Adrenal gland (tissue), 19 donors: ENCODE results near the gene GRIN1. TPM values are rescaled to one million over a fixed set of nuclear protein-coding genes. Genes with fewer than 3 reads are reported as not detected.

Experiments used
- DNase-seq, 7 donors: peaks; one replicate each; pipeline ENCODE4 v3.0.0-alpha.2; 2019 to 2020
- H3K27ac ChIP-seq, 5 donors: fragments of 200-600 bp; sonication (generic) in 4 of 5; 1 replicate in 3 of 5; 2 replicates in 2 of 5; pipeline versions ENCODE4 v1.5.1 to v1.8.0; 2016 to 2020; ENCODE audit warnings: mild to moderate bottlenecking in 1 of 5
- H3K27me3 ChIP-seq: fragments of 200-600 bp; 2 replicates; pipeline ENCODE4 v1.8.0; 2021
- H3K36me3 ChIP-seq, 2 donors: fragments of 200-600 bp; replicated peaks in 1 of 2; 1 replicate in 1 of 2; 2 replicates in 1 of 2; pipeline versions ENCODE4 v1.5.1 to v1.8.0; 2018 to 2022
- H3K4me1 ChIP-seq, 2 donors: fragments of 200-600 bp; replicated peaks in 1 of 2; 1 replicate in 1 of 2; 2 replicates in 1 of 2; pipeline versions ENCODE4 v1.5.1 to v1.8.0; 2018 to 2021
- H3K4me3 ChIP-seq, 4 donors: fragments of 200-600 bp; sonication (generic) in 3 of 4; one replicate each; pipeline ENCODE4 v1.5.1; 2016 to 2018
- H3K9me3 ChIP-seq, 3 donors: fragments of 200-600 bp; sonication (generic) in 1 of 3; replicated peaks in 1 of 3; 1 replicate in 2 of 3; 2 replicates in 1 of 3; pipeline versions ENCODE4 v1.5.1 to v1.8.0; 2016 to 2021
- CTCF ChIP-seq, 6 experiments: fragments of 450-650 bp in 4 of 6; fragments of 200-600 bp in 2 of 6; sonication (generic) in 1 of 6; IDR thresholded peaks; 1 replicate in 5 of 6; 2 replicates in 1 of 6; pipeline versions ENCODE4 v1.5.1 to v1.8.0; 2016 to 2021; ENCODE audit warnings: antibody characterized with exemption in 6 of 6, mild to moderate bottlenecking in 2 of 6, moderate library complexity in 1 of 6
- POLR2A ChIP-seq, 2 donors: fragments of 450-650 bp; IDR thresholded peaks; one replicate each; pipeline ENCODE4 v1.6.1; 2017; ENCODE audit warnings: antibody characterized with exemption in 2 of 2, mild to moderate bottlenecking in 2 of 2, moderate library complexity in 1 of 2
- WGBS, 4 donors: extraction: QIAGEN DNeasy Blood & Tissue Kit in 2 of 4; methylation state at CpG; one replicate each; pipeline versions ENCODE4 v1.1.5 to v1.1.7; 2013 to 2017; 5-methylcytosine and 5-hydroxymethylcytosine counted together
- intact Hi-C, 2 donors: fragments of 100-400 bp; cut with DNase I; formaldehyde crosslinking; loops; one replicate each; pipeline versions ENCODE4 v1.14.1 to v1.15.0; 2022 to 2023
- long read RNA-seq, 10 donors: library from polyadenylated mRNA in 3 of 10; unstranded in 2 of 10; stranded (forward) in 1 of 10; transcript quantifications; one replicate each; pipeline ENCODE4 v2.0.0 and lab custom pipeline, GENCODE V29; 2021 to 2026
- polyA plus RNA-seq, 3 donors: library from polyadenylated mRNA; stranded (reverse); fragments of 200-250 nt in 2 of 3; fragments of 350-450 nt in 1 of 3; fragmentation: Illumina TruSeq in 1 of 3; extraction: RNeasy Lipid Tissue Mini Kit (QIAGEN cat#74804) in 1 of 3; gene quantifications; one replicate each; pipeline ENCODE4 v1.2.3, GENCODE V29; 2013 to 2014
- total RNA-seq, 9 donors: library from RNA; depleted of rRNA in 4 of 9; stranded (reverse); fragments of >200 nt in 4 of 9; fragments of 120-200 nt in 1 of 9; fragmentation: NEBNext Ultra II Directional in 1 of 9; extraction: Animal tissue kit (Norgen Biotek cat#: 25700) in 1 of 9; gene quantifications; one replicate each; pipeline versions ENCODE4 v1.1.0 to v1.2.4, GENCODE V29; 2013 to 2023
- donor health status: healthy with polysubstance abuse.
- donor health status: Bipolar disorder and iron deficiency.
- donor health status: DM: yes; HTN: yes; CAD: no.
- donor health status: DM: no; HTN: no; CAD: no.
- donor health status: DM: no; HTN: no; CAD: no.
- donor health status: DM: yes; HTN: yes; CAD: no.

Gene GRIN1
- under 1 TPM in 4 of 9 donors, not detected in 5; 0.04 to 0.28 (median 0.08) TPM for total RNA-seq
- polyA plus RNA-seq: under 1 TPM; 0.04 to 0.16 (median 0.10) TPM
- long read RNA-seq, donor 1: 0 reads
- long read RNA-seq, donor 2: 0 reads
- long read RNA-seq, donor 3: 0 reads
- long read RNA-seq, donor 4: 0 reads
- long read RNA-seq, donor 5: 0 reads
- long read RNA-seq, donor 6: 0 reads
- long read RNA-seq, donor 7: 0 reads
- long read RNA-seq, donor 8: 0 reads
- long read RNA-seq, donor 9: 0 reads
- long read RNA-seq, donor 10: 0 reads

- Histone ChIP-seq H3K9me3 (no peaks in the 10 kb centered on the region), H3K27me3 (peaks cover 85% of the 10 kb centered on the region), H3K36me3 (no peaks in the 10 kb centered on the region), H3K4me1 (peaks cover 0 to 4% of the 10 kb centered on the region in 2 donors), H3K27ac (no peak within 1 kb of the TSS), H3K4me3 (no peak within 1 kb of the TSS)
- intact Hi-C loops: no loop called here
- WGBS, 4 donors: 2 to 10% (median 4%) methylated on average over 9 to 104 of the region's 104 CpGs
- TF ChIP-seq POLR2A (IDR thresholded peaks at IDR 0.05): no peak
- TF ChIP-seq CTCF (IDR thresholded peaks at IDR 0.05): no peak
- DNase-seq: peak in 4 of 7 donors; percentile 35 to 61 (median 51)
These were observed at the start of gene GRIN1 for GRCh38 chr9:137138722-137139467. Gene GRIN1 (plus strand): TSS chr9:137139154. CDS start chr9:137139487, 333 bp downstream.

GRCh38 chr9:137089232-137089947 is 49.6 kb upstream of the GRIN1 start:
- Histone ChIP-seq H3K4me3 (no peak overlapping the region), H3K9me3 (no peaks in the 10 kb centered on the region), H3K36me3 (no peaks in the 10 kb centered on the region), H3K27ac (no peak overlapping the region), H3K4me1 (peaks cover 17 to 21% of the 10 kb centered on the region in 2 donors), H3K27me3 (no peaks in the 10 kb centered on the region)
- WGBS, 4 donors: 71 to 75% (median 72%) methylated on average over 11 of the region's 11 CpGs
- TF ChIP-seq POLR2A (IDR thresholded peaks at IDR 0.05) (no peak), CTCF (IDR thresholded peaks at IDR 0.05) (no peak)
- DNase-seq: peak in 1 of 7 donors; percentile 21
- intact Hi-C loops: no loop called here

DNA sequence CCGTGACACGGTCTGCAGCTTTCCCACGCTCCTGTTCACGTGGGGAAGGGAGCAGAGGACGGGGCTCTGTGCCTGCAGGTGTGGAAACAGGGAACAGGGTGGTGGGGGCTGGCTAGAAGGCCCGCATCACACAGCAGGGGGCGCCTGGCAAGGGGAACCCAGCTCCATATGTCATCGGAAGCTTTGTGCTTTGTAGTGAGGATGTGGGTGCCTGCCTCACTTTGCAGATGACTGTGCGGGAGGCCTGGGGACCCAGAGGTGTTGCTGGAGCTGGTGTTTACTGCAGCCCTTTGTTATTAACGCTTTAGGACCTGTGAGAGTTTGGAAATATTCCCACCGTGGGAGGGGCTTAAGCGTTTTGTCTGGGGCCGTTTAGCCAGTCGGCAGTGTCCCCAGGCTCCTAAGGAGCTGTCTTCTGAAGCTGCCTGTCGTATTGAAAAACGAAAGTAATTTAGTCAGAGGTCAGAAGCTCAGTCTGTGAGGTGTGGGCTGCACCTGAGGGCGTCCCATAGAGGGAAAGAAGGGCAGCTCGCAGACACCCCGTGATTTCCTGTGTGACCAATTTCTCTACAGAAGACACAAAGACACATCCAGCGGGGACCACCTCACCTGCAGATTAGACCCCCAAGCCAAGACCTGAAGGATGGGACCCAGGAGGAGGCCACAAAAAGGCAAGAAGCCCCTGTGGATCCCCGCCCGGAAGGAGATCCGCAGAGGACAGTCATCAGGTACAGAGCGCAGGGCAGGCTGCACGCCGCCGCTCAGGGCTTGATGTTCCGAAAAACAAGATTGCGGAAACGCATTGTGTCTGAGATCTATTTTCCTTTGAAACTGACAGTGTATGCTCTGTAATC is 43.1 kb upstream of the GRIN1 start:
- TF ChIP-seq CTCF (IDR thresholded peaks at IDR 0.05) (no peak), POLR2A (IDR thresholded peaks at IDR 0.05) (no peak)
- Histone ChIP-seq H3K4me1 (no peaks in the 10 kb centered on the region), H3K9me3 (no peaks in the 10 kb centered on the region), H3K36me3 (peaks cover 0 to 49% of the 10 kb centered on the region in 2 donors), H3K4me3 (no peak overlapping the region), H3K27me3 (no peaks in the 10 kb centered on the region), H3K27ac (no peak overlapping the region)
- DNase-seq: no peak
- 81 to 85% (median 84%) methylated on average over 27 to 30 of the region's 30 CpGs for WGBS, 4 donors
- intact Hi-C loops: no loop called here
